ENCODE results near the gene SFT2D1.

SFT2D1 gene

GRCh38 chr6:166297606-166298005, 44.7 kb downstream of the SFT2D1 start:
- H3K27me3 ChIP-seq (ENCODE audit: control insufficient read depth in 5 of 5, insufficient read depth in 4 of 5, low read length in 5 of 5), result peaks cover 0 to 16% (median 14%) of the 10 kb centered on the region in 5 donors
- H3K9ac ChIP-seq (ENCODE audit: low read length in 5 of 5), result no peak overlapping the region

GRCh38 chr6:166296035-166296883, 46.1 kb downstream of the SFT2D1 start:
- no peak overlapping the region for H3K27ac ChIP-seq (ENCODE audit: low read depth, low read length)

More at GRCh38 chr6:166297606-166298005, 44.7 kb downstream of the SFT2D1 start:
- Histone ChIP-seq H3K4me3 (ENCODE audit: low read depth in 1 of 5, low read length in 5 of 5) (no peak overlapping the region), H3K4me1 (ENCODE audit: control insufficient read depth in 5 of 5, insufficient read depth in 5 of 5, low read length in 5 of 5) (no peaks in the 10 kb centered on the region), H3K9me3 (ENCODE audit: control insufficient read depth in 5 of 5, low read length in 5 of 5) (no peaks in the 10 kb centered on the region), H3K27ac (ENCODE audit: low read depth, low read length) (no peak overlapping the region), H3K36me3 (ENCODE audit: control insufficient read depth in 5 of 5, insufficient read depth in 5 of 5, low read length in 5 of 5) (no peaks in the 10 kb centered on the region)

GRCh38 chr6:166293731-166294584, 48.4 kb downstream of the SFT2D1 start:
- Histone ChIP-seq H3K9me3 (ENCODE audit: control insufficient read depth in 5 of 5, low read length in 5 of 5) (no peaks in the 10 kb centered on the region), H3K9ac (ENCODE audit: low read length in 5 of 5) (no peak overlapping the region), H3K36me3 (ENCODE audit: control insufficient read depth in 5 of 5, insufficient read depth in 5 of 5, low read length in 5 of 5) (no peaks in the 10 kb centered on the region), H3K4me3 (ENCODE audit: low read depth in 1 of 5, low read length in 5 of 5) (no peak overlapping the region), H3K4me1 (ENCODE audit: control insufficient read depth in 5 of 5, insufficient read depth in 5 of 5, low read length in 5 of 5) (no peaks in the 10 kb centered on the region), H3K27me3 (ENCODE audit: control insufficient read depth in 5 of 5, insufficient read depth in 4 of 5, low read length in 5 of 5) (peaks cover 0 to 10% (median 5%) of the 10 kb centered on the region in 5 donors), H3K27ac (ENCODE audit: low read depth, low read length) (no peak overlapping the region)

More at GRCh38 chr6:166296035-166296883, 46.1 kb downstream of the SFT2D1 start:
- Histone ChIP-seq H3K4me3 (ENCODE audit: low read depth in 1 of 5, low read length in 5 of 5) (no peak overlapping the region), H3K9ac (ENCODE audit: low read length in 5 of 5) (no peak overlapping the region), H3K36me3 (ENCODE audit: control insufficient read depth in 5 of 5, insufficient read depth in 5 of 5, low read length in 5 of 5) (no peaks in the 10 kb centered on the region), H3K9me3 (ENCODE audit: control insufficient read depth in 5 of 5, low read length in 5 of 5) (no peaks in the 10 kb centered on the region), H3K27me3 (ENCODE audit: control insufficient read depth in 5 of 5, insufficient read depth in 4 of 5, low read length in 5 of 5) (peaks cover 0 to 10% (median 5%) of the 10 kb centered on the region in 5 donors), H3K4me1 (ENCODE audit: control insufficient read depth in 5 of 5, insufficient read depth in 5 of 5, low read length in 5 of 5) (no peaks in the 10 kb centered on the region)

- H3K9ac ChIP-seq (ENCODE audit: low read length in 5 of 5), result no peak overlapping the region
- H3K27me3 ChIP-seq (ENCODE audit: control insufficient read depth in 5 of 5, insufficient read depth in 4 of 5, low read length in 5 of 5), result peaks cover 0 to 4% (median under 1%) of the 10 kb centered on the region in 5 donors
- no peaks in the 10 kb centered on the region for H3K36me3 ChIP-seq (ENCODE audit: control insufficient read depth in 5 of 5, insufficient read depth in 5 of 5, low read length in 5 of 5)
- H3K27ac ChIP-seq (ENCODE audit: low read depth, low read length), result no peak overlapping the region
- H3K4me3 ChIP-seq (ENCODE audit: low read depth in 1 of 5, low read length in 5 of 5), result no peak overlapping the region
- no peaks in the 10 kb centered on the region for H3K9me3 ChIP-seq (ENCODE audit: control insufficient read depth in 5 of 5, low read length in 5 of 5)
- no peaks in the 10 kb centered on the region for H3K4me1 ChIP-seq (ENCODE audit: control insufficient read depth in 5 of 5, insufficient read depth in 5 of 5, low read length in 5 of 5)
These were observed 52.9 kb downstream of the SFT2D1 start for GRCh38 chr6:166289207-166290060.

- H3K9ac ChIP-seq (ENCODE audit: low read length in 5 of 5), result no peak overlapping the region
- no peaks in the 10 kb centered on the region for H3K36me3 ChIP-seq (ENCODE audit: control insufficient read depth in 5 of 5, insufficient read depth in 5 of 5, low read length in 5 of 5)
- H3K27ac ChIP-seq (ENCODE audit: low read depth, low read length), result no peak overlapping the region
- no peaks in the 10 kb centered on the region for H3K4me1 ChIP-seq (ENCODE audit: control insufficient read depth in 5 of 5, insufficient read depth in 5 of 5, low read length in 5 of 5)
- H3K4me3 ChIP-seq (ENCODE audit: low read depth in 1 of 5, low read length in 5 of 5), result no peak overlapping the region
- H3K27me3 ChIP-seq (ENCODE audit: control insufficient read depth in 5 of 5, insufficient read depth in 4 of 5, low read length in 5 of 5), result peaks cover 4 to 9% (median 6%) of the 10 kb centered on the region in 5 donors
- H3K9me3 ChIP-seq (ENCODE audit: control insufficient read depth in 5 of 5, low read length in 5 of 5), result no peaks in the 10 kb centered on the region
These were observed 55.5 kb downstream of the SFT2D1 start for GRCh38 chr6:166286839-166287271.

GRCh38 chr6:166285233-166285632, 57.1 kb downstream of the SFT2D1 start:
- Histone ChIP-seq H3K4me1 (ENCODE audit: control insufficient read depth in 5 of 5, insufficient read depth in 5 of 5, low read length in 5 of 5) (no peaks in the 10 kb centered on the region), H3K9ac (ENCODE audit: low read length in 5 of 5) (no peak overlapping the region), H3K9me3 (ENCODE audit: control insufficient read depth in 5 of 5, low read length in 5 of 5) (no peaks in the 10 kb centered on the region), H3K27me3 (ENCODE audit: control insufficient read depth in 5 of 5, insufficient read depth in 4 of 5, low read length in 5 of 5) (peaks cover 4 to 14% (median 6%) of the 10 kb centered on the region in 5 donors), H3K4me3 (ENCODE audit: low read depth in 1 of 5, low read length in 5 of 5) (no peak overlapping the region), H3K36me3 (ENCODE audit: control insufficient read depth in 5 of 5, insufficient read depth in 5 of 5, low read length in 5 of 5) (no peaks in the 10 kb centered on the region), H3K27ac (ENCODE audit: low read depth, low read length) (no peak overlapping the region)

GRCh38 chr6:166284640-166285039, 57.7 kb downstream of the SFT2D1 start:
- Histone ChIP-seq H3K27ac (ENCODE audit: low read depth, low read length) (no peak overlapping the region), H3K36me3 (ENCODE audit: control insufficient read depth in 5 of 5, insufficient read depth in 5 of 5, low read length in 5 of 5) (no peaks in the 10 kb centered on the region), H3K9me3 (ENCODE audit: control insufficient read depth in 5 of 5, low read length in 5 of 5) (no peaks in the 10 kb centered on the region), H3K27me3 (ENCODE audit: control insufficient read depth in 5 of 5, insufficient read depth in 4 of 5, low read length in 5 of 5) (peaks cover 4 to 14% (median 6%) of the 10 kb centered on the region in 5 donors), H3K4me3 (ENCODE audit: low read depth in 1 of 5, low read length in 5 of 5) (no peak overlapping the region), H3K9ac (ENCODE audit: low read length in 5 of 5) (no peak overlapping the region), H3K4me1 (ENCODE audit: control insufficient read depth in 5 of 5, insufficient read depth in 5 of 5, low read length in 5 of 5) (no peaks in the 10 kb centered on the region)

GRCh38 chr6:166282394-166283032, 59.8 kb downstream of the SFT2D1 start:
- Histone ChIP-seq H3K9me3 (ENCODE audit: control insufficient read depth in 5 of 5, low read length in 5 of 5) (no peaks in the 10 kb centered on the region), H3K27me3 (ENCODE audit: control insufficient read depth in 5 of 5, insufficient read depth in 4 of 5, low read length in 5 of 5) (peaks cover 4 to 14% (median 6%) of the 10 kb centered on the region in 5 donors), H3K9ac (ENCODE audit: low read length in 5 of 5) (no peak overlapping the region), H3K4me1 (ENCODE audit: control insufficient read depth in 5 of 5, insufficient read depth in 5 of 5, low read length in 5 of 5) (peaks cover 0 to 5% (median 0%) of the 10 kb centered on the region in 5 donors), H3K36me3 (ENCODE audit: control insufficient read depth in 5 of 5, insufficient read depth in 5 of 5, low read length in 5 of 5) (no peaks in the 10 kb centered on the region), H3K4me3 (ENCODE audit: low read depth in 1 of 5, low read length in 5 of 5) (no peak overlapping the region), H3K27ac (ENCODE audit: low read depth, low read length) (no peak overlapping the region)

GRCh38 chr6:166281104-166281503, 61.2 kb downstream of the SFT2D1 start:
- Histone ChIP-seq H3K4me3 (ENCODE audit: low read depth in 1 of 5, low read length in 5 of 5) (no peak overlapping the region), H3K27ac (ENCODE audit: low read depth, low read length) (no peak overlapping the region), H3K36me3 (ENCODE audit: control insufficient read depth in 5 of 5, insufficient read depth in 5 of 5, low read length in 5 of 5) (no peaks in the 10 kb centered on the region), H3K9me3 (ENCODE audit: control insufficient read depth in 5 of 5, low read length in 5 of 5) (no peaks in the 10 kb centered on the region), H3K4me1 (ENCODE audit: control insufficient read depth in 5 of 5, insufficient read depth in 5 of 5, low read length in 5 of 5) (peaks cover 0 to 15% (median 8%) of the 10 kb centered on the region in 5 donors), H3K9ac (ENCODE audit: low read length in 5 of 5) (no peak overlapping the region), H3K27me3 (ENCODE audit: control insufficient read depth in 5 of 5, insufficient read depth in 4 of 5, low read length in 5 of 5) (peaks cover 4 to 14% (median 6%) of the 10 kb centered on the region in 5 donors)

All from subcutaneous abdominal adipose tissue (tissue), 5 donors.